Measurements from ENCODE around the gene TBC1D24.
"Not testable (repeated sequence)": the region's sequence is repeated elsewhere in the genome, so short reads cannot be mapped to it uniquely, and the experiment has no call there.

TBC1D24 gene

GRCh38 chr16:2518823-2519710 lies 44.1 kb downstream of the TBC1D24 start:
- no peak for DNase-seq

- DNase-seq: no peak
Measured at GRCh38 chr16:2519711-2520080, 44.8 kb downstream of the TBC1D24 start.

GRCh38 chr16:2520097-2520783 lies 45.3 kb downstream of the TBC1D24 start, which contains the start of gene AMDHD2:
AMDHD2 (plus strand) TSS chr16:2520371; CDS start chr16:2520459, 88 bp downstream.
- DNase-seq: peak; percentile 90

GRCh38 chr16:2520784-2521531 lies 46.0 kb downstream of the TBC1D24 start:
- DNase-seq: peak; percentile 58

- DNase-seq: no peak
Measured at GRCh38 chr16:2523801-2524231, 48.9 kb downstream of the TBC1D24 start.

- DNase-seq: no peak
Measured at GRCh38 chr16:2524339-2524938, 49.5 kb downstream of the TBC1D24 start.

- DNase-seq: no peak
Measured at GRCh38 chr16:2526135-2526534, 51.2 kb downstream of the TBC1D24 start.

GRCh38 chr16:2527071-2527783 lies 52.3 kb downstream of the TBC1D24 start:
- DNase-seq: no peak

GRCh38 chr16:2527784-2528100 lies 52.8 kb downstream of the TBC1D24 start:
- DNase-seq: no peak

GRCh38 chr16:2528161-2529060 lies 53.5 kb downstream of the TBC1D24 start:
- no peak for DNase-seq

- no peak for DNase-seq
Measured at GRCh38 chr16:2529061-2529931, 54.4 kb downstream of the TBC1D24 start.

GRCh38 chr16:2529961-2530628 lies 55.2 kb downstream of the TBC1D24 start:
- no peak for DNase-seq

GRCh38 chr16:2530629-2531318 lies 55.8 kb downstream of the TBC1D24 start:
- DNase-seq: no peak

GRCh38 chr16:2531371-2531695 lies 56.4 kb downstream of the TBC1D24 start, which contains the start of gene CEMP1:
CEMP1 (minus strand) TSS chr16:2531408; CDS start chr16:2531073, 335 bp downstream.
- no peak for DNase-seq

GRCh38 chr16:2531696-2532493 lies 57.0 kb downstream of the TBC1D24 start:
- DNase-seq: peak; percentile 97

- peak; percentile 43 for DNase-seq
Measured at GRCh38 chr16:2532494-2533141, 57.7 kb downstream of the TBC1D24 start.

- DNase-seq: not testable (repeated sequence)
Measured at GRCh38 chr16:2533142-2533755, 58.3 kb downstream of the TBC1D24 start.
